ENCODE measurements around the gene NOP9.

Gene NOP9

GRCh38 chr14:24310646-24311604 lies 11.3 kb downstream of the NOP9 start, which contains the start of gene LTB4R:
LTB4R (plus strand) TSS chr14:24311502; CDS start chr14:24315652, 4,150 bp downstream.
- Mint-ChIP-seq H3K27me3 (ENCODE audit: low read depth, poor library complexity) (peaks cover 12% of the 10 kb centered on the region), H3K9me3 (no peaks in the 10 kb centered on the region), H3K36me3 (ENCODE audit: low read depth) (peaks cover 15% of the 10 kb centered on the region), H3K4me3 (no peak within 1 kb of the TSS), H3K4me1 (peaks cover 17% of the 10 kb centered on the region), H3K27ac (peak within 1 kb of the TSS; percentile 29)
- no peak for TF ChIP-seq CTCF (IDR thresholded peaks at IDR 0.05)
- DNase-seq = no peak

GRCh38 chr14:24311837-24312615 lies 12.4 kb downstream of the NOP9 start:
- Mint-ChIP-seq H3K27me3 (ENCODE audit: low read depth, poor library complexity) (peaks cover 16% of the 10 kb centered on the region), H3K36me3 (ENCODE audit: low read depth) (peaks cover 12% of the 10 kb centered on the region), H3K4me3 (no peak overlapping the region), H3K27ac (no peak overlapping the region), H3K4me1 (peaks cover 17% of the 10 kb centered on the region), H3K9me3 (no peaks in the 10 kb centered on the region)
- no peak for TF ChIP-seq CTCF (IDR thresholded peaks at IDR 0.05)
- no peak for DNase-seq

- DNase-seq = no peak
- TF ChIP-seq CTCF (IDR thresholded peaks at IDR 0.05) = no peak
- no peaks in the 10 kb centered on the region for H3K9me3 Mint-ChIP-seq
- peaks cover 15% of the 10 kb centered on the region for H3K4me1 Mint-ChIP-seq
- peaks cover 12% of the 10 kb centered on the region for H3K36me3 Mint-ChIP-seq (ENCODE audit: low read depth)
- no peak overlapping the region for H3K4me3 Mint-ChIP-seq
- peak overlapping the region; percentile 24 for H3K27ac Mint-ChIP-seq
- H3K27me3 Mint-ChIP-seq (ENCODE audit: low read depth, poor library complexity) = peaks cover 19% of the 10 kb centered on the region
Measured at GRCh38 chr14:24312736-24313507, 13.3 kb downstream of the NOP9 start.

- H3K4me3 Mint-ChIP-seq = no peak overlapping the region
- peaks cover 12% of the 10 kb centered on the region for H3K4me1 Mint-ChIP-seq
- no peak for TF ChIP-seq CTCF (IDR thresholded peaks at IDR 0.05)
- peaks cover 29% of the 10 kb centered on the region for H3K27me3 Mint-ChIP-seq (ENCODE audit: low read depth, poor library complexity)
- no peak overlapping the region for H3K27ac Mint-ChIP-seq
- no peaks in the 10 kb centered on the region for H3K9me3 Mint-ChIP-seq
- no peak for DNase-seq
- peaks cover 10% of the 10 kb centered on the region for H3K36me3 Mint-ChIP-seq (ENCODE audit: low read depth)
Measured at GRCh38 chr14:24313913-24314312, 14.3 kb downstream of the NOP9 start.

GRCh38 chr14:24314377-24315193 lies 14.9 kb downstream of the NOP9 start:
- DNase-seq = no peak
- Mint-ChIP-seq H3K4me1 (peaks cover 17% of the 10 kb centered on the region), H3K4me3 (no peak overlapping the region), H3K9me3 (no peaks in the 10 kb centered on the region), H3K36me3 (ENCODE audit: low read depth) (peaks cover 8% of the 10 kb centered on the region), H3K27me3 (ENCODE audit: low read depth, poor library complexity) (peaks cover 36% of the 10 kb centered on the region), H3K27ac (no peak overlapping the region)
- no peak for TF ChIP-seq CTCF (IDR thresholded peaks at IDR 0.05)

Measured in nephron progenitor cell (in vitro differentiated cells).